Testis (tissue), 3 donors: Measurements from ENCODE around the gene SOCS7. TPM values are rescaled to one million over a fixed set of nuclear protein-coding genes. Genes with fewer than 3 reads are reported as not detected.
A peak's percentile ranks its signal among the peaks of the same experiment; 100 is the strongest.

ENCODE experiments used
- DNase-seq: peaks from one replicate; pipeline ENCODE4 v3.0.0-alpha.2; 2019
- H3K27ac ChIP-seq, 2 donors: fragments of 200-600 bp; sonication (generic); one replicate each; pipeline ENCODE4 v1.5.1; 2019
- H3K27me3 ChIP-seq: fragments of 200-600 bp; sonication (generic); one replicate; pipeline ENCODE4 v1.5.1; 2019
- H3K36me3 ChIP-seq: fragments of 200-600 bp; sonication (generic); one replicate; pipeline ENCODE4 v1.5.1; 2017; ENCODE audit warnings: low read depth; ENCODE audit errors: missing control alignments
- H3K4me1 ChIP-seq: fragments of 200-600 bp; sonication (generic); one replicate; pipeline ENCODE4 v1.5.1; 2019
- H3K4me3 ChIP-seq, 2 donors: fragments of 200-600 bp; sonication (generic); one replicate each; pipeline ENCODE4 v1.5.1; 2017 to 2019
- H3K9me3 ChIP-seq: fragments of 200-600 bp; sonication (generic); one replicate; pipeline ENCODE4 v1.5.1; 2017
- POLR2A ChIP-seq: fragments of 450-650 bp; IDR thresholded peaks from one replicate; pipeline ENCODE4 v1.6.1; 2017; ENCODE audit warnings: antibody characterized with exemption, mild to moderate bottlenecking, moderate library complexity
- WGBS, 2 donors: methylation state at CpG; one replicate each; pipeline ENCODE4 v1.1.5; 2018; 5-methylcytosine and 5-hydroxymethylcytosine counted together
- intact Hi-C: fragments of 100-400 bp; cut with DNase I; formaldehyde crosslinking; loops from one replicate; pipeline ENCODE4 v1.15.1; 2023; ENCODE audit warnings: low total_unique reads
- polyA plus RNA-seq: library from polyadenylated mRNA; stranded (reverse); fragments of 350-450 nt; fragmentation: Illumina TruSeq; extraction: RNeasy Lipid Tissue Mini Kit (QIAGEN cat#74804); gene quantifications from one replicate; pipeline ENCODE4 v1.2.3, GENCODE V29; 2014; ENCODE audit warnings: low read depth, low replicate concordance; ENCODE audit not compliant: insufficient read depth
- total RNA-seq, 2 donors: library from RNA; depleted of rRNA; stranded (reverse); fragments of >200 nt; gene quantifications; one replicate each; pipeline ENCODE4 v1.2.3, GENCODE V29; 2016
- TF ChIP-seq, protein P1 (sequence below), 3 experiments: fragments of 450-650 bp in 2 of 3; fragments of 200-600 bp in 1 of 3; sonication (generic) in 1 of 3; IDR thresholded peaks; one replicate each; pipeline ENCODE4 v1.5.1; 2016 to 2019; ENCODE audit warnings: antibody characterized with exemption in 3 of 3, mild to moderate bottlenecking in 2 of 3, moderate library complexity in 1 of 3

SOCS7 gene
- total and polyA plus RNA-seq, 3 donors from 2014 or later, result 74.9 to 132 (median 132) TPM

GRCh38 chr17:38451840-38452529 is 100.3 kb downstream of the SOCS7 start:
- no peaks in the 10 kb centered on the region for H3K36me3 ChIP-seq
- no peaks in the 10 kb centered on the region for H3K27me3 ChIP-seq
- peaks cover 38% of the 10 kb centered on the region for H3K4me1 ChIP-seq
- H3K4me3 ChIP-seq, result no peak overlapping the region
- H3K27ac ChIP-seq, result peak overlapping the region in 1 of 2 donors; percentile 19
- WGBS, 2 donors, result 32 to 44% methylated on average over 10 to 18 of the region's 18 CpGs
- intact Hi-C loops, result no loop called here
- no peak for DNase-seq
- no peak for TF ChIP-seq POLR2A
- TF ChIP-seq, protein P1, sequence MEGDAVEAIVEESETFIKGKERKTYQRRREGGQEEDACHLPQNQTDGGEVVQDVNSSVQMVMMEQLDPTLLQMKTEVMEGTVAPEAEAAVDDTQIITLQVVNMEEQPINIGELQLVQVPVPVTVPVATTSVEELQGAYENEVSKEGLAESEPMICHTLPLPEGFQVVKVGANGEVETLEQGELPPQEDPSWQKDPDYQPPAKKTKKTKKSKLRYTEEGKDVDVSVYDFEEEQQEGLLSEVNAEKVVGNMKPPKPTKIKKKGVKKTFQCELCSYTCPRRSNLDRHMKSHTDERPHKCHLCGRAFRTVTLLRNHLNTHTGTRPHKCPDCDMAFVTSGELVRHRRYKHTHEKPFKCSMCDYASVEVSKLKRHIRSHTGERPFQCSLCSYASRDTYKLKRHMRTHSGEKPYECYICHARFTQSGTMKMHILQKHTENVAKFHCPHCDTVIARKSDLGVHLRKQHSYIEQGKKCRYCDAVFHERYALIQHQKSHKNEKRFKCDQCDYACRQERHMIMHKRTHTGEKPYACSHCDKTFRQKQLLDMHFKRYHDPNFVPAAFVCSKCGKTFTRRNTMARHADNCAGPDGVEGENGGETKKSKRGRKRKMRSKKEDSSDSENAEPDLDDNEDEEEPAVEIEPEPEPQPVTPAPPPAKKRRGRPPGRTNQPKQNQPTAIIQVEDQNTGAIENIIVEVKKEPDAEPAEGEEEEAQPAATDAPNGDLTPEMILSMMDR (IDR thresholded peaks at IDR 0.05), result no peak
- no peaks in the 10 kb centered on the region for H3K9me3 ChIP-seq

- peaks cover 38% of the 10 kb centered on the region for H3K4me1 ChIP-seq
These were observed 101.1 kb downstream of the SOCS7 start for GRCh38 chr17:38452719-38453118.

DNA sequence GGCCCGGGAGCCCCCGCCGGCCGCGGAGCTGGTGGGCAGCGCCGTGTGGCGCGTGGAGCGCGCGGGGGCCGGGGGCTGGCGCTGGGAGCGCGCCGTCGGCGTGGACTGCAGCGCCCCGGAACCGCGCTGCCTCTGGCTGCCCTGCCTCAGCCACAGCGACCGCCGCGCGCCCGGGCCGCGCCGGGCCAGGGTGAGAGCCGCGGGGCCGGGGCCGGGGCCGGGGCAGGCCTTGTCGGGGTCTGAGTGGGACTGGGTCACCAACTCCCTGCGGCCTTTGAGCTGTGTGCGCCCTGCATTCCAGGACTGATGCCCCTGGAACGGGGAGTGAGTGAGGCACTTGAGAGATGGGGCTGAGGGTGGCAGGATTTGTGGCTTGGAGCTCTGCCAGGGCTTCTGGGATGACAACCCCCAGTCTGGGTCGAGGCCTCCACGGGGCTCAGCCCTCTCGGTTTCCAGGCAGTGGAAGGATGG is 102.3 kb downstream of the SOCS7 start:
- Histone ChIP-seq H3K4me3 (no peak overlapping the region), H3K27ac (peak overlapping the region in 1 of 2 donors; percentile 66), H3K4me1 (peaks cover 38% of the 10 kb centered on the region), H3K9me3 (no peaks in the 10 kb centered on the region), H3K36me3 (no peaks in the 10 kb centered on the region), H3K27me3 (no peaks in the 10 kb centered on the region)
- TF ChIP-seq POLR2A, result no peak
- TF ChIP-seq, protein P1 (IDR thresholded peaks at IDR 0.05), result no peak
- DNase-seq, result peak; percentile 21
- 4% methylated on average over 5 of the region's 44 CpGs; no CpG with 5 or more reads in 1 of the 2 donors for WGBS, 2 donors
- intact Hi-C loops, result no loop called here

More at GRCh38 chr17:38452719-38453118, 101.1 kb downstream of the SOCS7 start:
- no peak for TF ChIP-seq POLR2A
- TF ChIP-seq, protein P1 (IDR thresholded peaks at IDR 0.05), result no peak
- no peak for DNase-seq
- Histone ChIP-seq H3K27ac (no peak overlapping the region), H3K27me3 (no peaks in the 10 kb centered on the region), H3K4me3 (no peak overlapping the region), H3K36me3 (no peaks in the 10 kb centered on the region), H3K9me3 (no peaks in the 10 kb centered on the region)
- intact Hi-C loops, result no loop called here
- WGBS, 2 donors, result 69 to 73% methylated on average over 3 of the region's 6 CpGs

- Histone ChIP-seq H3K36me3 (no peaks in the 10 kb centered on the region), H3K9me3 (no peaks in the 10 kb centered on the region), H3K27ac (peak overlapping the region in 1 of 2 donors; percentile 66), H3K27me3 (no peaks in the 10 kb centered on the region), H3K4me3 (no peak overlapping the region), H3K4me1 (peaks cover 41% of the 10 kb centered on the region)
- WGBS, 2 donors, result 44 to 47% methylated on average over 2 to 12 of the region's 12 CpGs
- DNase-seq, result peak; percentile 77
- intact Hi-C loops, result no loop called here
- TF ChIP-seq POLR2A, result no peak
- TF ChIP-seq, protein P1 (IDR thresholded peaks at IDR 0.05), result no peak
These were observed 102.9 kb downstream of the SOCS7 start for GRCh38 chr17:38454532-38454931.

Other genes starting within 250 kb of the SOCS7 start
- gene TBC1D3E, start 223.9 kb upstream of the SOCS7 start, total RNA-seq, result 1 to 10 TPM in 1 of 2 donors, not detected in 1; 2.4 TPM
- gene TBC1D3E, start 223.9 kb upstream of the SOCS7 start, polyA plus RNA-seq, result 6.0 TPM
- not detected for gene TBC1D3, start 159.3 kb upstream of the SOCS7 start, total RNA-seq
- gene TBC1D3, start 159.3 kb upstream of the SOCS7 start, polyA plus RNA-seq, result not detected
- 10 to 100 TPM; 13.9 to 18.5 TPM for gene MRPL45, start 54.7 kb upstream of the SOCS7 start, total RNA-seq
- gene MRPL45, start 54.7 kb upstream of the SOCS7 start, polyA plus RNA-seq, result 26.1 TPM
- gene GPR179, start 7.9 kb upstream of the SOCS7 start, total RNA-seq, result 1 to 10 TPM in 1 of 2 donors, under 1 TPM in 1; 0.93 to 1.3 TPM
- 0.61 TPM for gene GPR179, start 7.9 kb upstream of the SOCS7 start, polyA plus RNA-seq
- 100 to 1,000 TPM; 146 to 235 TPM for gene ARHGAP23, start 76.6 kb downstream of the SOCS7 start, total RNA-seq
- gene ARHGAP23, start 76.6 kb downstream of the SOCS7 start, polyA plus RNA-seq, result 78.0 TPM